GM10266 (cell line): Measurements from ENCODE around the gene SLC15A5.

Experiments
- DNase-seq: peaks from one replicate; pipeline ENCODE4 v3.0.0; 2012; ENCODE audit errors: extremely low spot score
- CTCF ChIP-seq: IDR thresholded peaks from 2 replicates; pipeline ENCODE4 v1.5.1; 2012; ENCODE audit warnings: mild to moderate bottlenecking, low read depth; ENCODE audit not compliant: control insufficient read depth, insufficient read depth; ENCODE audit errors: missing control alignments

The SLC15A5 gene

GRCh38 chr12:16168078-16168477 lies 109.4 kb downstream of the SLC15A5 start:
- TF ChIP-seq CTCF = no peak
- no peak for DNase-seq

DNA sequence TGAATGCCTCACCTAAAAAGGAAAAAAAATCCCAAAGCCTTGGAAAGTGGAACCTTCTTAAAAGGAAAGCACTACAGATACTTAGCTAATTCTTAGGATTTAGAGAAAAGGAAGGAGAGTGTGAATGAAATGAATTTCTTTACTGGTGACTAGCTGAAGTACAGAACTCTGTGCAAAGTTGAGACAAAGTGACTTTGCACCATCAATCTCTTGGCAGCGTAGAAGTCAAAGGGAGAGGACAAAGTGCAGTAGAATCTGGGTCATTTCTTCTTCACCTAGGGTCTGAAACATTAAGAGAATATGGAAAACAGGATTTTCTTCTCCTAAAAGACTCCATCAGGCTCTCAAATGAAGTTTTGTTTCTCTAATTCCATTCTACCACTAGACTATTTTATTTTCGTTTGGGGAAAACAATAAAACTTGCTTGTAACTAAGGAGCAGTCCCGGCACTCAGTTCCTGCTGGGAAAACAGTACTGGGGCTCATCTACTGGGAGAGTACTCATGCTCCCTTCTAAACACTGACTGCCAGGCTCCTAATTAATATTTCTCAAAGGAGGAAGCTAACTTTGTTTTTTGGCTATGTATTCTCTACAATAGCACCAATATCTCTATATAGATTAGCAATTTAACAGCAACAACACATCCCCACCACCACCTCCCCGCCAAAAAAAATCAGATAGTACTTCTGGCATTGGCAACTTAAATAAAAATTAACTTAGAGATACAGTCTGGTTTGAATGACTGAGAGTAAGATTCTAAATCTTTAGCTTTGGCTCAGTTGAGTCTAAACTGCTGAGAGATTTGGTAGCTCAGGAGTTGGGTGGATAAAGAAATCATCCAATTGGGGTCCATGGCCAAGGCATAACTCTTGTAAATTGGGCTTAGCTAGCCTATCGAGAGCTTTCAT lies 110.7 kb downstream of the SLC15A5 start:
- DNase-seq = no peak
- TF ChIP-seq CTCF = no peak

DNA sequence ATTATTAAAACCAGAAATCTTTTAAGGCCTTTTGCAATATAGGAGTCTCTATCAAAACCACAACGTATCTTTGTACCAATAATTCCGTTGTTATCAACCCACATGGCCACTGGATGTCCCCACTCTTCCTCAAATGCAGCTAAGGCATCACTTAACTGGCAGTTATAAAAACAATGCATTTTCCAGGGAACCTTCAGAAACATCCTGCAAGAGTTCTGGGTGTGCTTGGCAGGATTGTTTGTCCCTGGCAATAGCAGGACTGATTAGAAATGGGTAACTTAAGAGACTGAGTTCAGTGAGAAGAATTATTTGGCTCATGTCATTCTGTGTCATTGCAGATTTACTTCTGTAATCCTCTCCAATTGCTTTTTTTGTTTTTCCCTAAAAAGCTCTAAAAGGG lies 112.0 kb downstream of the SLC15A5 start:
- DNase-seq = peak; percentile 5

GRCh38 chr12:16163901-16164300 lies 113.6 kb downstream of the SLC15A5 start:
- TF ChIP-seq CTCF = no peak
- no peak for DNase-seq

More for the DNA sequence above, 112.0 kb downstream of the SLC15A5 start:
- TF ChIP-seq CTCF = peak; percentile 27

DNA sequence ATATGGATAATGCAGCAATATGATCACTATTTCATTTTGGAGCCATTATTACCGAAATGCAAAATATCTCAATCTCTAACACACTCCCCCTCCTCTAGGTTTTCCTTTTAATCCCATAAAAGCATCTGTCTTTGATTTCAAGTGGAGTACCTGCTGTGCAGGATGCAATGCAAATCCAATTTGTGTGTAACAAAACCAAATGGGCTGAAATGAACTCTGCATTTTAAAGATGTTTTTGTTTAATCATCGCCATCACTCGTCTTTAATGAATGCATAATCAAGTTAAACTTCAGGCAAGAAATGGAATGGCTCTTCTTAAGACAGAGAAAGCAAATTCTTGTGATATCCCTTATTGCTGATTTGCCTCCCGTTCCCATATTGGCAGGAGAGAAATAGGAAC lies 114.3 kb downstream of the SLC15A5 start:
- no peak for DNase-seq

DNA sequence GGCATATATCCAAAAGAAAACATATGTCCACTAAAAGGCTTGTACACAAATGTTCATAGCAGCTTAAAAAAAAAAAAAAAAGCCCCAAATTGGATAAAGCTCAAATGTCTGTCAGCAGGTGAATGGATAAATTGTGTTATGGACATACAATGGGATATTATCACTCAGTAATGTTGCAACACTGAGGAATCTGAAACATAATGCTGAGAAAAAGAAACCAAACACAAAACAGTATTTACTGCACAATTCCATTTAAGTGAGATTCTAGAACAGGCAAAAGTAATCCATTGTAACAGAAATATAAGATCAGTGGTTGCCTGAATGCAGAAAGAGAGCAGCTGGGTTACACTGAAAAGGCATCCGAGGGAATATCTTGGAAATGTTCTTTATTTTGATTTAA lies 117.9 kb downstream of the SLC15A5 start:
- no peak for DNase-seq
- no peak for TF ChIP-seq CTCF

More for the DNA sequence above, 114.3 kb downstream of the SLC15A5 start:
- TF ChIP-seq CTCF = no peak

DNA sequence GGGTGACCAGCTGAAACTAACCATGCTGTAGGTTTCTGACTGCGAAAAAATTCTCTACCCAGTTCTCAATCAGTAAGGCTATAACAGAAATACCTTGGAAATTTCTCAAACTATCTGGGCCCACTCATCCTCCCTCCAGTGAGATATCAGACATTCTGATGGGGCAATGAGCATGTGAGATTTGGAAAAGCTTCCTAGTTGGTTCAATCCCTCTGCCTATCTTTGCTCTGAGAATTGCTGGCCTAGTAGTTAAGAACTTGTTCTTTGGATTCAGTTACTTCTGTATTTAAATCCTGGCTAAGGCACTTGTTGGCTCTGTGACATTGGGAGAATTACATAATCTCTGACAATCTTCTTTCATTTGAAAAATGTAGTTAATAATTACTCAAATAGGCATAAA lies 119.4 kb downstream of the SLC15A5 start:
- no peak for DNase-seq
- TF ChIP-seq CTCF = no peak
